ENCODE results near the gene OR52A1. TPM values are rescaled to one million over a fixed set of nuclear protein-coding genes. Genes with fewer than 3 reads are reported as not detected.
"Not testable (repeated sequence)": the region's sequence is repeated elsewhere in the genome, so short reads cannot be mapped to it uniquely, and the experiment has no call there.

Gene OR52A1
- total RNA-seq: not detected

GRCh38 chr11:5154657-5155056, at the start of gene OR52A1:
Gene OR52A1 (minus strand): TSS chr11:5154757. CDS start chr11:5152369, 2,388 bp downstream.
- no peak for ATAC-seq (replicated peaks in 1 of 2)
- H3K36me3 Mint-ChIP-seq (ENCODE audit: insufficient read depth in 2 of 2): no peaks in the 10 kb centered on the region
- no peak within 1 kb of the TSS for H3K4me3 Mint-ChIP-seq
- H3K27me3 Mint-ChIP-seq (ENCODE audit: low read depth): no peaks in the 10 kb centered on the region
- H3K4me1 Mint-ChIP-seq (ENCODE audit: low read depth): no peaks in the 10 kb centered on the region
- H3K9me3 Mint-ChIP-seq: peaks cover 1 to 2% of the 10 kb centered on the region in 2 donors
- no peak within 1 kb of the TSS for H3K27ac Mint-ChIP-seq
- no peak for DNase-seq

GRCh38 chr11:5203366-5203765, 48.8 kb upstream of the OR52A1 start:
- Mint-ChIP-seq H3K36me3 (ENCODE audit: insufficient read depth in 2 of 2) (no peaks in the 10 kb centered on the region), H3K4me3 (no peak overlapping the region), H3K9me3 (no peaks in the 10 kb centered on the region), H3K27me3 (ENCODE audit: low read depth) (no peaks in the 10 kb centered on the region), H3K4me1 (ENCODE audit: low read depth) (no peaks in the 10 kb centered on the region), H3K27ac (no peak overlapping the region)
- no peak for ATAC-seq (replicated peaks in 1 of 2)
- DNase-seq: no peak

DNA sequence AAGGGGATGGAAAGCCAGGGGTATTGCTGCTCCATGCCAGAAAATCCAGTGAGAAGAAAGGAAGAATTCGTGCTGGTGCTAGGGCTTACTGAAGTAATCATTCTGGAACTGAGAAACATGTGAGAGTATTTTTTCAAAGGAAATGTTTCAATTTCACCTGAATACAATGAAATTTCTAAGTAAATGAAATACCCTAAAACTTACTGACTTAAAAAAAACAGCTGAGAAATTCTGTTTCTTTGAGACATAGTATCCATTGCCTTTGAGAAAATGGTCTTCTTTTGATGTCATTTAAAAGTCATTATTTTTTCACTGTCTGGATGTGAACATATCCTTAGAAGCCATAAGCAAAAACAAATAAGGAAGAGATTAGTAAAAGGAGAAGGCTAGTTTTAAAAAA, 46.0 kb upstream of the OR52A1 start, which contains the start of gene OR51V1:
Gene OR51V1 (minus strand): TSS at position 101 of the 400 bp plus-strand sequence. CDS start 0 bp downstream, at position 101.
- no peak within 1 kb of the TSS for H3K4me3 Mint-ChIP-seq
- no peaks in the 10 kb centered on the region for H3K27me3 Mint-ChIP-seq (ENCODE audit: low read depth)
- DNase-seq: no peak

GRCh38 chr11:5198285-5198684, 43.7 kb upstream of the OR52A1 start:
- H3K4me3 Mint-ChIP-seq: no peak overlapping the region
- no peak overlapping the region for H3K27ac Mint-ChIP-seq
- H3K9me3 Mint-ChIP-seq: no peaks in the 10 kb centered on the region
- H3K4me1 Mint-ChIP-seq (ENCODE audit: low read depth): no peaks in the 10 kb centered on the region
- no peaks in the 10 kb centered on the region for H3K36me3 Mint-ChIP-seq (ENCODE audit: insufficient read depth in 2 of 2)
- DNase-seq (no peak), ATAC-seq (replicated peaks in 1 of 2) (no peak)
- no peaks in the 10 kb centered on the region for H3K27me3 Mint-ChIP-seq (ENCODE audit: low read depth)

More for the DNA sequence above, 46.0 kb upstream of the OR52A1 start, which contains the start of gene OR51V1:
- Mint-ChIP-seq H3K27ac (no peak within 1 kb of the TSS), H3K4me1 (ENCODE audit: low read depth) (no peaks in the 10 kb centered on the region), H3K36me3 (ENCODE audit: insufficient read depth in 2 of 2) (no peaks in the 10 kb centered on the region), H3K9me3 (no peaks in the 10 kb centered on the region)
- no peak for ATAC-seq (replicated peaks in 1 of 2)

DNA sequence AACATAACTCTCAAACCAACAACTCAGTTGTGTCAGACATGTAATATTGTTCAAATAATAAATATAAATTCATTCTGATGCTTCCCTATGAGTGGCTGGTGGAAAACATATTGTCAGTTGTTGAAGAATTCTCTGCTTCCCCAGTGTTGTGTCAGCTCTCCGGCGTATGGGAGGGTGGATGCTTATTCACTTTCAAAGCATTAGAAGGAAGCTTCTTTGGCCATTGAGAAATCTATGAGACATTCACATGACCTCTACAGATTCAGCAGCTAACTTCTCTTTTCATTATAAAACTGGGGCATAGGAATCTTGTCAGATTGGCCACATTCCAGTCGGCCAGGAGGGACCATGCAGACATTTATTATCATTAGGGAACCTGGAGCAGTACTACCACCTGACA, 43.0 kb upstream of the OR52A1 start:
- Mint-ChIP-seq H3K9me3 (no peaks in the 10 kb centered on the region), H3K36me3 (ENCODE audit: insufficient read depth in 2 of 2) (no peaks in the 10 kb centered on the region), H3K27ac (no peak overlapping the region), H3K4me3 (no peak overlapping the region), H3K27me3 (ENCODE audit: low read depth) (no peaks in the 10 kb centered on the region), H3K4me1 (ENCODE audit: low read depth) (no peaks in the 10 kb centered on the region)
- DNase-seq (no peak), ATAC-seq (replicated peaks in 1 of 2) (no peak)

GRCh38 chr11:5196731-5197130, 42.2 kb upstream of the OR52A1 start:
- no peak overlapping the region for H3K27ac Mint-ChIP-seq
- no peak overlapping the region for H3K4me3 Mint-ChIP-seq
- H3K9me3 Mint-ChIP-seq: no peaks in the 10 kb centered on the region
- no peaks in the 10 kb centered on the region for H3K27me3 Mint-ChIP-seq (ENCODE audit: low read depth)
- ATAC-seq (replicated peaks in 1 of 2) (no peak), DNase-seq (no peak)
- H3K4me1 Mint-ChIP-seq (ENCODE audit: low read depth): no peaks in the 10 kb centered on the region
- no peaks in the 10 kb centered on the region for H3K36me3 Mint-ChIP-seq (ENCODE audit: insufficient read depth in 2 of 2)

DNA sequence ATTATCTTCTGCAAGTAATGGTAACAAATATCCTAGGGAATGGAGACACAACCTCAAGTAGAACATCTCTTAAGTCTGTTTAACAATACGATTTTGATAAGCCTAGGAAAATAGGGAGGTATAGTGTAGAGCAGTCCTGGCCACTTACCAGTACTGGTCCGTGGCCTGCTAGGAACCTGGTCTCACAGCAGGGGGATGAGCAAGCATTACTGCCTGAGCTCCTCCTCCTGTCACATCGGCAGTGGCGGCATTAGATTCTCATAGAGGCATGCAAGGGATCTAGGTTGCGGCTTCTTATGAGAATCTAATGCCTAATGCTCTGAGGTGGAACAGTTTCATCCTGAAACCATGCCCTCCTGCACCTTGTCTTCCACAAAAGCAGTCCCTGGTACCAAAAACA, 41.5 kb upstream of the OR52A1 start:
- Mint-ChIP-seq H3K36me3 (ENCODE audit: insufficient read depth in 2 of 2) (no peaks in the 10 kb centered on the region), H3K27me3 (ENCODE audit: low read depth) (no peaks in the 10 kb centered on the region), H3K9me3 (peaks cover 0 to 2% of the 10 kb centered on the region in 2 donors), H3K27ac (no peak overlapping the region), H3K4me3 (no peak overlapping the region), H3K4me1 (ENCODE audit: low read depth) (no peaks in the 10 kb centered on the region)
- DNase-seq: no peak
- no peak for ATAC-seq (replicated peaks in 1 of 2)

DNA sequence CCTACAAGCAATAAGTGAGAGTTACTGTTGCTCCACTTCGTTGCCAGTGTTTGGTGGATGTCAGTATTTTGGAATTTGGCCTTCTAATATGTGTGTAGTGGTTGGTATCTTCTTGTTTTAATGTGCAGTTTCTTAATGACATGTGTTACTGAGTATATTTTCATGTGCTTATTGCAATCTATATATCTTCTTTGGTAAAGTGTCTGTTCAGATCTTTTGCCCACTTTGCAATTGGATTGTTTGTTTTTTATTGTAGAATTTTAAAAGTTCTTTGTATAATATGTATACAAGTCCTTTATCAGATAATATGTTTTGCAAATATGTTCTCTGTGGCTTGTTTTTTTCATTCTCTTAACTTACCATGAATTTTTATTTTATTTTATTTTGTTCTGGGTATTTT, 38.2 kb upstream of the OR52A1 start:
- no peak overlapping the region for H3K4me3 Mint-ChIP-seq
- H3K9me3 Mint-ChIP-seq: peaks cover 3 to 5% of the 10 kb centered on the region in 2 donors
- no peaks in the 10 kb centered on the region for H3K4me1 Mint-ChIP-seq (ENCODE audit: low read depth)
- no peaks in the 10 kb centered on the region for H3K36me3 Mint-ChIP-seq (ENCODE audit: insufficient read depth in 2 of 2)
- H3K27ac Mint-ChIP-seq: no peak overlapping the region
- no peaks in the 10 kb centered on the region for H3K27me3 Mint-ChIP-seq (ENCODE audit: low read depth)
- no peak for DNase-seq
- ATAC-seq (replicated peaks in 1 of 2): no peak

GRCh38 chr11:5188201-5188600, 33.6 kb upstream of the OR52A1 start:
- DNase-seq (no peak), ATAC-seq (replicated peaks in 1 of 2) (no peak)
- no peaks in the 10 kb centered on the region for H3K4me1 Mint-ChIP-seq (ENCODE audit: low read depth)
- H3K36me3 Mint-ChIP-seq (ENCODE audit: insufficient read depth in 2 of 2): no peaks in the 10 kb centered on the region
- H3K4me3 Mint-ChIP-seq: no peak overlapping the region
- H3K9me3 Mint-ChIP-seq: peaks cover 3 to 5% of the 10 kb centered on the region in 2 donors
- H3K27ac Mint-ChIP-seq: no peak overlapping the region
- no peaks in the 10 kb centered on the region for H3K27me3 Mint-ChIP-seq (ENCODE audit: low read depth)

DNA sequence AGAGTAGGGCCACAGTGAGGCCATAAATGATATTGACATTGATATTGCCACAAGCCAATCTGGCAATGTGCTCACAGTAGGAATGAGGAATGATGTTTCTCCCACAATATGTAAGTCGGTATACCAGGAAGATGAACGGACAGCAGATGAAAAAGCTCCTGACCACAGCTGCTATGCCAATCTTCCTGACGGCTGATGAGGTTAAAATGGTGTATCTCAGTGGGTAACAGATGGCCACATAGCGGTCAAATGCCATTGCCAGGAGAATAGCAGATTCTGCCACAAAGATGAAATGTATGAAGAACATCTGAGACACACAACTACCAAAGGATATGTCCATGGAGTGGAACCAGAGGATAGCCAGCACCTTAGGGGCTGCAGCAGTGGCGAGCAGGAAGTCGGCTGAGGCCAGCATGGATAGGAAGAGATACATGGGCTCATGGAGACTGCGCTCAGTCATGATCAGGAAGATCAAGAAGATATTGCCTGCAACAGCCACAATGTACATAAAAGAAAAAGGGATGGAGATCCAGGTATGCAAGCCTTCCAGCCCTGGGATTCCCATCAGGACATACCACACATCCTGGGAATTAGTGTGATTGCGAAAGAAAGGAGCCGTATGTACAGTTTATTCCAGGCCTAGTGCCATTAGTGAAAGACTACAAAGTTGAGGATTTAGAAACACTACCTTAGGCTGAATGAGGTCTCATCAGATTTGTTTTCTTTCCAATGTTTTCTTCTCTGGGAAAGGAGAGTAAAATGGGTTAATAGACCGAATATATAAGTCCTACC, 23.7 kb upstream of the OR52A1 start:
- Mint-ChIP-seq H3K9me3 (peaks cover 0 to 2% of the 10 kb centered on the region in 2 donors), H3K4me1 (ENCODE audit: low read depth) (no peaks in the 10 kb centered on the region), H3K4me3 (no peak overlapping the region), H3K27ac (no peak overlapping the region), H3K27me3 (ENCODE audit: low read depth) (no peaks in the 10 kb centered on the region), H3K36me3 (ENCODE audit: insufficient read depth in 2 of 2) (no peaks in the 10 kb centered on the region)
- no peak for ATAC-seq (replicated peaks in 1 of 2)
- no peak for DNase-seq

GRCh38 chr11:5174934-5175333, 20.4 kb upstream of the OR52A1 start:
- no peaks in the 10 kb centered on the region for H3K36me3 Mint-ChIP-seq (ENCODE audit: insufficient read depth in 2 of 2)
- no peak for DNase-seq
- H3K27me3 Mint-ChIP-seq (ENCODE audit: low read depth): no peaks in the 10 kb centered on the region
- no peaks in the 10 kb centered on the region for H3K4me1 Mint-ChIP-seq (ENCODE audit: low read depth)
- no peak for ATAC-seq (replicated peaks in 1 of 2)
- no peak overlapping the region for H3K4me3 Mint-ChIP-seq
- H3K9me3 Mint-ChIP-seq: peaks cover 0 to 2% of the 10 kb centered on the region in 2 donors
- H3K27ac Mint-ChIP-seq: no peak overlapping the region

- ATAC-seq (replicated peaks in 1 of 2): no peak
- no peaks in the 10 kb centered on the region for H3K4me1 Mint-ChIP-seq (ENCODE audit: low read depth)
- no peaks in the 10 kb centered on the region for H3K9me3 Mint-ChIP-seq
Observed at GRCh38 chr11:5171856-5172255, 17.3 kb upstream of the OR52A1 start.

DNA sequence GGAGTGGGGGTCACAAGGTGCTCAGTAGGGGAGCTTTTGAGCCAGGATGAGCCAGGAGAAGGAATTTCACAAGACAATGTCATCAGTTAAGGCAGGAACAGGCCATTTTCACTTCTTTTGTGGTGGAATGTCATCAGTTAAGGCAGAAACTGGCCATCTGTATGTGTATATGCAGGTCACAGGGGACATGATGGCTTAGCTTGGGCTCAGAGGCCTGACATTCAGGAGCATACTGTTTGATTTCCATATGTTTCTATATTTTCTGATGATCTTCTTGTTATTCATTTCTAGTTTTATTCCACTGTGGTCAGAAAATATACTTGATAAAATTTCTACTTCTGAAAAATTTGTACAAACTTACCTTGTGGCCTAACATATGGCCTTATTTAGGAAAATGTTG, 11.3 kb upstream of the OR52A1 start:
- H3K4me3 Mint-ChIP-seq; ATAC-seq (replicated peaks in 1 of 2); H3K36me3 Mint-ChIP-seq (ENCODE audit: insufficient read depth in 2 of 2); H3K4me1 Mint-ChIP-seq (ENCODE audit: low read depth); H3K27ac Mint-ChIP-seq; DNase-seq; H3K9me3 Mint-ChIP-seq; H3K27me3 Mint-ChIP-seq (ENCODE audit: low read depth): not testable (repeated sequence)

More at GRCh38 chr11:5171856-5172255, 17.3 kb upstream of the OR52A1 start:
- no peak for DNase-seq
- no peaks in the 10 kb centered on the region for H3K36me3 Mint-ChIP-seq (ENCODE audit: insufficient read depth in 2 of 2)
- H3K27me3 Mint-ChIP-seq (ENCODE audit: low read depth): no peaks in the 10 kb centered on the region
- H3K27ac Mint-ChIP-seq: no peak overlapping the region
- H3K4me3 Mint-ChIP-seq: no peak overlapping the region

- H3K4me1 Mint-ChIP-seq (ENCODE audit: low read depth); H3K27ac Mint-ChIP-seq; H3K27me3 Mint-ChIP-seq (ENCODE audit: low read depth); DNase-seq; ATAC-seq (replicated peaks in 1 of 2); H3K9me3 Mint-ChIP-seq; H3K36me3 Mint-ChIP-seq (ENCODE audit: insufficient read depth in 2 of 2); H3K4me3 Mint-ChIP-seq: not testable (repeated sequence)
Observed at GRCh38 chr11:5164807-5165206, 10.2 kb upstream of the OR52A1 start.
